ENCODE measurements around the gene TOP1.
A peak's percentile ranks its signal among the peaks of the same experiment; 100 is the strongest.
"Not testable (repeated sequence)": the region's sequence is repeated elsewhere in the genome, so short reads cannot be mapped to it uniquely, and the experiment has no call there.

Gene TOP1

GRCh38 chr20:41095110-41095969 is 66.7 kb downstream of the TOP1 start:
- DNase-seq (ENCODE audit: low read depth) = peak; percentile 38

- no peak for DNase-seq (ENCODE audit: low read depth)
Observed at GRCh38 chr20:41098703-41099250, 70.2 kb downstream of the TOP1 start.

- no peak for DNase-seq (ENCODE audit: low read depth)
Observed at GRCh38 chr20:41100001-41100480, 71.4 kb downstream of the TOP1 start.

GRCh38 chr20:41101660-41102059 is 73.0 kb downstream of the TOP1 start:
- no peak for DNase-seq (ENCODE audit: low read depth)

GRCh38 chr20:41108531-41108930 is 79.9 kb downstream of the TOP1 start:
- no peak for DNase-seq (ENCODE audit: low read depth)

GRCh38 chr20:41110012-41110411 is 81.4 kb downstream of the TOP1 start:
- no peak for DNase-seq (ENCODE audit: low read depth)

- DNase-seq (ENCODE audit: low read depth) = no peak
Observed at GRCh38 chr20:41110930-41111577, 82.4 kb downstream of the TOP1 start.

GRCh38 chr20:41111578-41111951 is 82.9 kb downstream of the TOP1 start:
- DNase-seq (ENCODE audit: low read depth) = no peak

- DNase-seq (ENCODE audit: low read depth) = no peak
Observed at GRCh38 chr20:41116282-41116956, 87.8 kb downstream of the TOP1 start.

GRCh38 chr20:41118159-41118558 is 89.5 kb downstream of the TOP1 start:
- DNase-seq (ENCODE audit: low read depth) = not testable (repeated sequence)

- DNase-seq (ENCODE audit: low read depth) = no peak
Observed at GRCh38 chr20:41118632-41119031, 90.0 kb downstream of the TOP1 start.

GRCh38 chr20:41119614-41120561 is 91.3 kb downstream of the TOP1 start:
- DNase-seq (ENCODE audit: low read depth) = no peak

- DNase-seq (ENCODE audit: low read depth) = no peak
Observed at GRCh38 chr20:41121399-41121798, 92.8 kb downstream of the TOP1 start.

GRCh38 chr20:41123631-41124030 is 95.0 kb downstream of the TOP1 start:
- no peak for DNase-seq (ENCODE audit: low read depth)

GRCh38 chr20:41124451-41125094 is 96.0 kb downstream of the TOP1 start:
- DNase-seq (ENCODE audit: low read depth) = no peak

- DNase-seq (ENCODE audit: low read depth) = no peak
Observed at GRCh38 chr20:41125530-41126457, 97.2 kb downstream of the TOP1 start.

- no peak for DNase-seq (ENCODE audit: low read depth)
Observed at GRCh38 chr20:41126719-41127118, 98.1 kb downstream of the TOP1 start.

- DNase-seq (ENCODE audit: low read depth) = not testable (repeated sequence)
Observed at GRCh38 chr20:41128317-41128716, 99.7 kb downstream of the TOP1 start.

GRCh38 chr20:41131594-41132387 is 103.2 kb downstream of the TOP1 start:
- no peak for DNase-seq (ENCODE audit: low read depth)

All from activated gamma-delta T cell treated with anti-CD3 and anti-CD28 coated beads, Interleukin-2, amount 50 U/mL, for 16 hours (primary cell).